KMS-11 (cell line): ENCODE measurements around the gene GPATCH4.

Experiments
- H2AFZ ChIP-seq: fragments of 200-600 bp; sonication (generic); 2 replicates; pipeline ENCODE4 v1.6.1; 2016; ENCODE audit warnings: antibody characterized with exemption, mixed run types, low read depth
- H3K27ac ChIP-seq: fragments of 200-600 bp; sonication (generic); 2 replicates; pipeline ENCODE4 v1.6.1; 2016; ENCODE audit warnings: mild to moderate bottlenecking, mixed run types
- H3K27me3 ChIP-seq: fragments of 200-600 bp; sonication (generic); 2 replicates; pipeline ENCODE4 v1.6.1; 2017; ENCODE audit warnings: mild to moderate bottlenecking, low read depth, mixed run types, moderate library complexity; ENCODE audit not compliant: insufficient read depth
- H3K36me3 ChIP-seq: fragments of 200-600 bp; sonication (generic); 2 replicates; pipeline ENCODE4 v1.6.1; 2017; ENCODE audit warnings: mild to moderate bottlenecking, mixed run types; ENCODE audit not compliant: insufficient read depth
- H3K4me1 ChIP-seq: fragments of 200-600 bp; sonication (generic); 2 replicates; pipeline ENCODE4 v1.6.1; 2016; ENCODE audit warnings: mild to moderate bottlenecking, low read depth, mixed run types; ENCODE audit not compliant: poor library complexity, severe bottlenecking
- H3K4me2 ChIP-seq: fragments of 200-600 bp; sonication (generic); 2 replicates; pipeline ENCODE4 v1.7.0; 2016; ENCODE audit warnings: mild to moderate bottlenecking, mixed run types
- H3K4me3 ChIP-seq: fragments of 200-600 bp; sonication (generic); IDR thresholded peaks from 2 replicates; pipeline ENCODE4 v1.6.1; 2017; ENCODE audit warnings: low read depth, low read length, mixed read lengths; ENCODE audit not compliant: insufficient read depth
- H3K79me2 ChIP-seq: fragments of 200-600 bp; sonication (generic); 2 replicates; pipeline ENCODE4 v1.6.1; 2016; ENCODE audit warnings: low read depth, mixed run types; ENCODE audit not compliant: insufficient read depth
- H3K9ac ChIP-seq: fragments of 200-600 bp; sonication (generic); 2 replicates; pipeline ENCODE4 v1.6.1; 2016; ENCODE audit warnings: mild to moderate bottlenecking, mixed run types
- H4K20me1 ChIP-seq: fragments of 200-600 bp; sonication (generic); 2 replicates; pipeline ENCODE4 v1.6.1; 2016; ENCODE audit warnings: mild to moderate bottlenecking, mixed run types; ENCODE audit not compliant: insufficient read depth
- CTCF ChIP-seq: fragments of 200-600 bp; sonication (generic); conservative IDR thresholded peaks from 2 replicates; pipeline ENCODE4 v1.6.1; 2017; ENCODE audit warnings: low read depth, mild to moderate bottlenecking, antibody characterized with exemption, low read length, moderate library complexity, mixed read lengths

Gene GPATCH4

DNA sequence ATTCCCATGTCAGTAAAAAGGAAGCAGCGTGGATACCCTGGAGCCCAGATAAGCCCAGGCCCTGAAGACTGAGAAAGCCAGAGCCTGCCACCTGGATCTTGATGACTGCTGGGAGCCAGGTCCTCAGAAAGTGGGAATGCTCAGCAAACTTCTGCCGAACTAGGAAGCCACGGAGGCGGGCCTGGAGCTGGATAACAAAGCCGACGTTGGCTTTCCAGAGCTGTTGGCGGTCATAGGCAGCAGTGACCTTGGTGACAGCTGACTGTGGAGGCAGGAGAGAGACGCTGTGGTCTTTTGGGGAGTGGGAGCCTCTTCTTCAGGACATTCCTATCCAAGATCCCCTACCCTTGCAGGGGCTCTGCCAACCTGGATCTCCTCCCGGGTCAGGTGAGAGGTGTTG is 53.3 kb downstream of the GPATCH4 start:
- Histone ChIP-seq H3K4me1 (no peaks in the 10 kb centered on the region), H3K36me3 (no peaks in the 10 kb centered on the region), H3K79me2 (no peaks in the 10 kb centered on the region)

GRCh38 chr1:156547434-156547833 is 53.8 kb downstream of the GPATCH4 start:
- no peak overlapping the region for H2AFZ ChIP-seq
- no peaks in the 10 kb centered on the region for H3K4me1 ChIP-seq
- no peak overlapping the region for H3K9ac ChIP-seq
- no peak overlapping the region for H3K4me3 ChIP-seq
- H3K27me3 ChIP-seq, result no peaks in the 10 kb centered on the region
- H3K4me2 ChIP-seq, result no peak overlapping the region
- no peaks in the 10 kb centered on the region for H3K79me2 ChIP-seq
- H3K36me3 ChIP-seq, result no peaks in the 10 kb centered on the region
- TF ChIP-seq CTCF, result no peak
- no peaks in the 10 kb centered on the region for H4K20me1 ChIP-seq
- H3K27ac ChIP-seq, result no peak overlapping the region

More for the DNA sequence above, 53.3 kb downstream of the GPATCH4 start:
- Histone ChIP-seq H3K9ac (no peak overlapping the region), H3K4me3 (no peak overlapping the region), H4K20me1 (no peaks in the 10 kb centered on the region), H3K27ac (no peak overlapping the region), H2AFZ (no peak overlapping the region), H3K27me3 (no peaks in the 10 kb centered on the region), H3K4me2 (no peak overlapping the region)
- no peak for TF ChIP-seq CTCF

DNA sequence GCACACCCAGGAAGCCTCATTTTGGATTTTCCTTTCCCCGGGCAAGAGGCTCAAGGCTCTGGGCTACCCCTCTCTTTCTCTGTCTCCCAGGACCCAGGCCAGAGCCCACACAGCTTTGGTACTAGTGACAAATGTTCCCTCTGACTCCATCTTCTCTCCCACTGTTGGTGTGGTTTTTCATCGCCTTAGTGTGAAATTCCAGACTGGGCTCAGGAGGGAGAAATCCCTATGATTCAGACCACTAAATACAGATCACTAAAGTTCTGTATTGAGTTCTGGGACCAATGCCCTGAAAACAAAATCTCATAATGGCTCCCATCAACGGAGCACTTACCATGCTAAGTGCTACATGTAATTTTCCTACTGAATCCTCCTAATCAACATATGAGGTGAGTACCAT is 55.0 kb downstream of the GPATCH4 start:
- H3K4me1 ChIP-seq, result no peaks in the 10 kb centered on the region
- H4K20me1 ChIP-seq, result no peaks in the 10 kb centered on the region
- no peak overlapping the region for H3K27ac ChIP-seq
- H3K9ac ChIP-seq, result no peak overlapping the region
- no peak overlapping the region for H2AFZ ChIP-seq
- H3K4me3 ChIP-seq, result no peak overlapping the region
- H3K36me3 ChIP-seq, result no peaks in the 10 kb centered on the region
- H3K27me3 ChIP-seq, result no peaks in the 10 kb centered on the region
- TF ChIP-seq CTCF, result no peak
- H3K4me2 ChIP-seq, result no peak overlapping the region
- H3K79me2 ChIP-seq, result no peaks in the 10 kb centered on the region

GRCh38 chr1:156544592-156545102 is 56.6 kb downstream of the GPATCH4 start:
- H3K27me3 ChIP-seq, result no peaks in the 10 kb centered on the region
- H3K27ac ChIP-seq, result no peak overlapping the region
- H3K9ac ChIP-seq, result no peak overlapping the region
- no peak overlapping the region for H2AFZ ChIP-seq
- no peak overlapping the region for H3K4me3 ChIP-seq
- H3K36me3 ChIP-seq, result no peaks in the 10 kb centered on the region
- H3K4me2 ChIP-seq, result no peak overlapping the region
- no peaks in the 10 kb centered on the region for H3K79me2 ChIP-seq
- H4K20me1 ChIP-seq, result no peaks in the 10 kb centered on the region
- H3K4me1 ChIP-seq, result no peaks in the 10 kb centered on the region
- no peak for TF ChIP-seq CTCF
